GM19025 (cell line): ENCODE measurements around the gene CAD.

Source experiments
- ATAC-seq: cut with Tn5 transposase; IDR thresholded peaks from one replicate; pipeline ENCODE4 v1.9.1; 2021; ENCODE audit warnings: mild to moderate bottlenecking, low read depth, moderate library complexity; ENCODE audit not compliant: unreplicated experiment

Gene CAD

DNA sequence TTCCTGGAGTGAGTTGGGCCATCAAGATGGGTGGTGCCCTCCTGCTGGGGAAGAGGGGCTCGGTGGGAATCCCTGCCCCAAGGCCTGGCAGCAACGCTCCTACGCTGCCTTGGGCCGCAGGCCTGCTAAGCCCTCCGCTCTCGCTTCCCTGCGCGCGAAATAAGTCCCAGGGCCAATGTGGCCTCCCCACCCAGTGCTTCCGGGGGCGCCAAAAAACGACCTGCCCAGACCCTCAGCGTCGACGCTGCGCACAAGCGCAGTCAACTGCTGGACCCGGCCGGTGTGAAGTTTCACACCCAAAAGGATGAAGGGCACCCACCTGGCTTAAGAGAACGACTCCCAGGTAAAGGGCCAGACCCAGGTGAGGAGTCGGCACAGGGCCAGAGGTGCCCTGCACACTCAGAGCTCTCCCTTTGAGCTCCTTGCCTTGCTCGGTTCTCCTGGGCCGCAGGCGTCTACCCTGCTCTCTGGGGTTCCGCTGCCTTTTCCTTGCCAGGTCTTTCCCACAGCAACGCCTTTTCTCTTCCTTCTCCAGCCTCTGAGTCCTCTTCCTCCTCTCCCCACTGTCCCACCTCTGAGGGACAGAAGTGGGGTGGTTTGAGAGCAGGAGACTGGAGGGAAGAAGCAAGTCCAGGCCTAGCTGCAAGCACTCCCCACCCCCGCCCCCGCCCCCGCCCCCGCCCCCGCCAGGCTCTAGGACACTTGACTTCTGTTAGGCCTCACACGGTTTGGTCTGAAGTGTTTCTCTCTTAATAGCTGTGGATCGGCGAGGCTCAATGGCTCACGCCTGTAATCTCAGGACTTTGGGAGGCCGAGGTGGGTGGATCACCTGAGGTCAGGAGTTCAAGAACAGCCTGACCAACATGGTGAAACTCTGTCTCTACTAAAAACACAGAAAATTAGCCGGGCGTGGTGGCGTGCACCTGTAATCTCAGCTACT lies 58.3 kb downstream of the CAD start, which contains the start of gene DNAJC5G:
Gene DNAJC5G (plus strand): TSS at position 223 of the 940 bp plus-strand sequence. CDS start 1,296 bp downstream, outside the sequence.
- no peak for ATAC-seq

DNA sequence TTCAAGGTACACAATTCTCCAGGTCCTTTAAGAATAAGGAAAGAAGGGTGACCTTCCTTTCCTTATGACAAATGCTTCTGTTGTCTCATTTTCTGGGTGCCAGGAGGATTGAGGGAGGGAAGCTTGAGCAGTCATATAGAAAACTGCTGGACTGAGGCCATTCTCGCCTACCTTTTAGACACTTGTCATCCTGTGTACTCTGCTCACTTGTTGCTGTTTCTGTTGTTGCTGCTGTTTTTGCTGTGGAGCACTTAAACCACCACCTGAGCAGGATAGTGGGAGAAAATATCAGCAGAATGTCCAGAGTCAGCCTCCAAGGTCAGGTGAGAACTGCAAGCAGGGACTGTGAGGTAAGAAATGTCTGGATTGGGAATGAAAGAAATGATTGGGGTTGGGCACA lies 60.8 kb downstream of the CAD start:
- no peak for ATAC-seq

- ATAC-seq: no peak
Measured at GRCh38 chr2:27280826-27281225, 63.7 kb downstream of the CAD start.

- no peak for ATAC-seq
Measured at GRCh38 chr2:27281442-27281841, 64.3 kb downstream of the CAD start.

DNA sequence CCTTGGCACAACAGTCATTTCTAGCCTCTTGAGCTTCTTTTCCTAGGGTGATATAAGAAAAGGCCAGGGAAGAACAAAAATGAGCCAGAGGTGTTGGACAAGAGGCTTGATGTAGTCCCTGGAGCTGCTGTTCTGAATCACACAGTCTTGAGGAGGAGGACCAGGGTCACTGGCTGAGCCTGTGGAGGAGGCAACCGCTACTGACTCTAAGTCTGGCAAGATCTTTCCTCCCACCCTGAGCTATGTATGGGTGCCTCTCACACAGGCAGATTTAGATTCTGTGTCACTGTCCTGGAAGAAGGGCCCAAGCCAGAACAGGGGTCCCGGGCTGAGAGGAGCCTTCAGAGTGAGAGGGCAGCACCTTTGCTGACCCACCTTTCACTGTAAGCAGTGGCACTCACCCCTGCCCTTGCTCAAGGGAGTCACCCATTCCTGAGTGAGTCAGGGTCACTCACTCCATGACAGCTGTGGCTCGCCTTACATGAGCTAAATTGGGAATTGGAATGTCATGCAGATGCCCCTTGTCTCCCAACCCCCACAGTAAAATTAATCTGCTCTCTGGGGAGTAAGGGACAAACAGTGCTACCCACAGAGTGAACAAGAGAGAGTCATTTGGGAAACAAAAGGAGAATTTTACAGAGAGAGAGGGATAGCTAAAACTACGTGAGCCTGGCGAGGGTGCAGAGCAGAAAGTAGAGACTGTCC lies 64.8 kb downstream of the CAD start, which contains the start of gene TRIM54:
Gene TRIM54 (plus strand): TSS at position 575 of the 705 bp plus-strand sequence. CDS start 303 bp downstream, outside the sequence.
- ATAC-seq: no peak

- ATAC-seq: no peak
Measured at GRCh38 chr2:27282892-27283291, 65.7 kb downstream of the CAD start.

- ATAC-seq: no peak
Measured at GRCh38 chr2:27284996-27285395, 67.8 kb downstream of the CAD start.

DNA sequence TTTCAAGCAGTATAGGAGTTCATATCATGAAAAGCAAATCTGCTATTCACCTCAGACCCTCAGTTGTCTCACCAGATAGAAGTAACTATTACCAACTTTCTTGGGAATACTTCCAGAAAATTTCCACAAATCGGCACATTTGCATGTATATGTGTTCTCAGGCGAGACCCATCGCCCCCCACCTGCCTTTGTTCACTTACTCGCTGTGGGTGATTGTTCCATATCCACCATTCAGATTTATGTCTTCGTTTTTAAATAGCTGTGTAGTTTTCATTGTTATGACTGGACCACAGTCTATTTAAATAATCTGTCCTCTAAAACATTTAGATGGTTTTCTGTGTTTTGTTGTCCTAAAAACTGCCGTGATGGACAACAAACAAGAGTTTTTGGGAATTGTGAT lies 68.3 kb downstream of the CAD start:
- ATAC-seq: no peak

GRCh38 chr2:27288610-27289009 lies 71.4 kb downstream of the CAD start:
- ATAC-seq: no peak

- ATAC-seq: no peak
Measured at GRCh38 chr2:27290549-27290948, 73.4 kb downstream of the CAD start.

- ATAC-seq: no peak
Measured at GRCh38 chr2:27291865-27292264, 74.7 kb downstream of the CAD start.
